HG03060 (cell line): ENCODE measurements around the gene EXOC6B.

Source experiments
- ATAC-seq: cut with Tn5 transposase; IDR thresholded peaks from one replicate; pipeline ENCODE4 v1.9.1; 2021; ENCODE audit warnings: low read depth, moderate number of reproducible peaks; ENCODE audit not compliant: unreplicated experiment

The EXOC6B gene

DNA sequence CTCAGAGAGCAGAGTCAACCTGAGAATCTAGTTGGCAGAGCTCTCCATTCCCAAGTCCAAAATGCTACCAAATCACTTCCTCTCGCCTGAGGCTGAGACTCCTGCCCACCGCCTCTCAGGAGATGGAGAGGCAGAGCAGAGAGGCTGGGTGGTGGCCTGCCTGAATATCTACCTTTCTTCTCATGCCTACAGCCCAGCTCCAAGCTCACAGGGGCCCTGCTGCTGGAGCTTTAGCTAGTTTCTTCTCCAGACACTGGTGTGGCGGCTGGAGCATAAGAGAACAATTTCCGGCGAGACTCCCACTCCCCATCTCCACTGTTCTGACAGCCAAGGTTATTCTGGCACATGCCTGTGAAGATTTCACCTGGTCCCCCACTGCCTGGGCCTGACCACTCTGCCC lies 670.1 kb downstream of the EXOC6B start:
- no peak for ATAC-seq

- no peak for ATAC-seq
Measured at GRCh38 chr2:72155151-72155550, 670.7 kb downstream of the EXOC6B start.

GRCh38 chr2:72154386-72154975 lies 671.4 kb downstream of the EXOC6B start:
- no peak for ATAC-seq

DNA sequence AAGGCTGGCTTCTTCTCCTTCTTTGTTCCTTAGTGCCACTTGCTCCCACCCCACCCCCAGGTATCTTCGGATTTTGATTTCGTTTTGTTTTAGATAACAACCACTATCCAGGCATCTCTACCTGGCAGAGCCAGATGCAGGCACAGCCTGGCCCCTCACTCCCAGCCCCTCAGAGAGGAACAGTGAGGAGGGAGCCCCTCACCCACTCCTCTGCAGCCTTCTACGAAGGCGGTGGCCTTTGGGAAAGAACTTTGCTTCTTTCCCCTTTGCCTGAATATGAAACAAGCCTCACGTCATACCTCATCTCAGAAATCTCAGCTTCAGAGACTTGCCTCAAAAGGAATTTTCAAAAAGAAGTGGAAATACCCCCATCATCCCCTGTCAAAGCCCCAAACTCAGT lies 671.9 kb downstream of the EXOC6B start:
- ATAC-seq, result no peak

DNA sequence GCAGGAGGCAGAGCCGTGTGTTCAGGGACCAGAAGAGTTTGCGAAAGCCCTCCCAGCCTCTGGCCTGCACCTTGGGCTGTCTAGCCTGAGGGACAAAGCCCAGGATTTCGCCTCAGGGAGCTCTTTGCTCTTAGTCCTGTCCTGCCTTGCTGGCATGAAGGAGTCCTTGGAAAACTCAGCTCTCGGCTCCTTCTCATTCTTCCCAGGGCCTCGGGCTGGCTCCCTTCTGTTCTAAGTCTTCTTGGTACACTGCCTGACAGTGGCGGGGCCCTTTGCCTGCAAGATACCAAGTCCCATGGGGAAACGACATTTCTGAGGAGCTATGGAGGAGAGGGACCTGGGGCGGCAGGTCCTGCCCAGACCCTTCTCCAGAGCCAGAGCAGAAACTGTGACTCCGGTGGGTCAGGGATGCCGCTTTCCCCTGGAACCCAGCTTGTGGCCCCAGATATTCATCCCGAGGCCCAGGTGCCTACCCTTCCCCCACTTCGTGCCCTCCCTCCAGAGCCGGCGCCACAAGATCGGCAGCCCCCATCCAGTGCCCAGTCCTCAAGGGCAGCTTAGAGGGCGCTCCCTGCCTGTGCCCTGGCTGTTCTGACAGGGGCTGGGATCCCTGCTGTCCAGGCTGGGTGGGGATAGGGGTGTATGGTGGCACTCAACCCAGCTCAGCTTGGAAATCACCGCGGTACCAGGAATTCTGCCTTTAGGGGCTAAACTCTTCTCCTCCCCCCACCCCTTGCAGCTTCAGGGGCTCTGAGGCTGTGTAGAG lies 672.6 kb downstream of the EXOC6B start:
- ATAC-seq, result no peak

- no peak for ATAC-seq
Measured at GRCh38 chr2:72150861-72151356, 674.9 kb downstream of the EXOC6B start.

- no peak for ATAC-seq
Measured at GRCh38 chr2:72150157-72150860, 675.5 kb downstream of the EXOC6B start.

DNA sequence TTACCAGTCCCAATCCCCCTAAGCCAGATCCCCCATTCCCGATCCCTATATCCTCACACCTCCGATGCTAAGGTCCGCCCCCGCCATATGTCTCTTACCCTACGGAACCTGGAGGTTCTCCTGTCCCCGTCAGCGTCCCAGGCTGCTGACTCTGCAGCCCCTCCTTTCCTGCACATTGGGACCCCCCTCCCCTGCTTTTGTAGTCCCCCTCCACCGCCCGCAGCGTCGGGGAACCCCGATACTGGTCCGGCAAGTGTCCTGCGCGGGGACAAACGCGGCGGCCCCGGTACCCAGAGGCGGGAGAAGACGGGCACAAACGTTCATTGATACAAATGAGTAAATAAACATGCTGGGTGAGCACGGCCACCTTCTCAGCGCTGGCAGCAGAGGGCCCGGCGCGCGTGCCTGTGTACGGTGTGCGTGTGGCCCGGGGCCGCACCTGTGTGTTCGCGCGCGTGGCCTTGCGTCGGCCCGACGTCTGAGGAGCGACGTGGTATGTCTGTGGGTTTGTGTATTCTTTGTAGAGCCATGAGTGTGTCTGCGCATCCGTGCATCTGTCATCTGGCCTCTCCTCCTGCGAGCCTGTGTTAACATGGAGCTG lies 676.2 kb downstream of the EXOC6B start:
- ATAC-seq, result no peak

- no peak for ATAC-seq
Measured at GRCh38 chr2:72148837-72149555, 676.8 kb downstream of the EXOC6B start.

DNA sequence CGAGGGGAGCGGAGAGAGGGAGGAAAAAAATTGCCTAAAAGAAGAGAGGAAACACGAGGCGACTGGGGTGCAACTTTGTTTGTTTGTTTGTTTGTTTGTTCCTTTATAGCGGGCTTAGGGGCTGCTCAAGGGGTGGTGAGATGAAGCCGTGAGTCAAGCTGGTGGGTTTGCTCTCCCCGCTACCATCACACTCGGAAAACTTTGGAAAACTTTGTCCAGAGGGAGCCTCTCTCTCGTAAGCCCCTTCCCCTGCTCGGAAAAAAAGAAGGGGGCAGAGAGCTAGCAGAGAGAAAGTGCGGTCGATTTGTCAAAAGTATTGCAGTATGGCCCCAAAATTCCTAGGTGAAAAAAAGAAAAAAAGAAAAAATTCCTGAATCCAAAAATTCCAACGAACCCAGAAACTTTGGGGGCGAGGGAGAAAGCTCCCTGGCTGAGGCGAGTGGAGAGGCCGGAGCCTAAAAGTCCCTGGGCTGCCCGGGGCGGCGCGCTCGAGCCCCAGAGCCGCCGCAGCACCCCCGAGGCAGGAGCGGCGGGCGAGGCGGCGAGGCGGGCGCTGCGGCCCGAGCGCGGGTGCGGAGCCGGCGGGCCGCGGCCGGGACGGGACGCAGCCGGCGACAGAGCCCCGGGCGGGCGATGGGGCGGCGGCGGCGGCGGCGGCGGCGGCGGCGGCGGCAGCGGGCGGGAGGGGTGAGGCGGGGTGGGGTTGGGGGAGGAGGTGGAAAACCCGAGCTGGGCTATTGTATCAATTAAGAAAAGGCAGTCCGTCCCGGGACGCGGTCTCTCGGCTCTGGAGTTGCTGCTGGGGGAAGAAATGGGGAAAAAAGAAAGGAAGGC lies 677.6 kb downstream of the EXOC6B start:
- ATAC-seq, result no peak

- no peak for ATAC-seq
Measured at GRCh38 chr2:72147303-72147971, 678.4 kb downstream of the EXOC6B start, which contains the start of gene CYP26B1. Gene CYP26B1 (minus strand): TSS chr2:72147862. CDS start chr2:72147834, 28 bp downstream.

- ATAC-seq, result no peak
Measured at GRCh38 chr2:72146347-72147302, 679.2 kb downstream of the EXOC6B start.

DNA sequence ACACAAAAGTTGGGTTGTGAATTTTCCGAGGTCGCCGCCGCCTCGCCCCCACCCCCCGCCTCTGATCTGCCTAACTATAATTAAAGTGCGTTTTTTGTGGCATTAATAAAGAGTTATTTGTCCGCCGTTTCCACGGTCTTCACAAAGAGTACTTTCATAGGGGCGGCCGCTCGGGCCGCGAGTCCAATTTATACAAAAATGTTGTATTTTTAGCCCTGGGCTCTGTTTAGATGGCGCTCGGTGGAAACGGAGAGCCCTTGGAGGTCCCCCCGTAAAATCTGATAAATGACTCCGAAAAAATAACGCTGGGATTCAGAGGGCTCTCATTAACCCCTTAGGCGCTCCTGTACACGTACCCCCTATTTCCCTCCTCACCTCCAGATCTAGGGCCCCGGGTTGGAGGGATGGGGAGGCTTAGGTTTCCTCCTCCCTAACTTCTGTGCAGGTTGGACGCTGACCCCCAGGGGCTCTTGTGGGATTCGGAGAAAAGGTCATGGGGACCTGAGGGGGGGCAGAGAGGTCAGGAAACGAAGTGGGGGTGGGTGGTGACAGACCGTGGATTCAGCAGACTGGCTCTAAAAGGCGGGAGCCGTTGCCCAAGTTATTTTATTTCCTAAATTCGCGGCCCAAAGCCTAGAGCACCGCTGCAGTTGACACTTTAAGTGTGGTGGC lies 680.0 kb downstream of the EXOC6B start:
- ATAC-seq, result no peak

DNA sequence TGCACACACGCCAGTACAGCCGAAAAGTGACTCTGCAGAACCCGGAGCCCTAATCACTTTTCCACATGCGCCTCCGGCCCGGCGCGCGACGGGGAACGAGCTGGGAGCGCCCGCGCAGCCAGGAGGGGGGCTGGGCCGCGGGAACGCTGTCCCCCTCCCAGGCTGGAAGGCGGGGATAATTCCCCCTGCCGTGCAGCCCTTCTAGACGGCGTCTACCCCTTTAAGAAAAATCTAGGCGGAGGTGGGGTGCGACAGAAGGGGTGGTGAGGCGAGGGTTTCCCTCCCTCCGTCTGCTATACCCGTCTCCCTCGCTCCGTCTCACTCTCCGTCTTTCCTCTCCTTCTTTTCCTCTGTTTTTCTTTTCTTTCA lies 680.6 kb downstream of the EXOC6B start:
- ATAC-seq, result no peak

DNA sequence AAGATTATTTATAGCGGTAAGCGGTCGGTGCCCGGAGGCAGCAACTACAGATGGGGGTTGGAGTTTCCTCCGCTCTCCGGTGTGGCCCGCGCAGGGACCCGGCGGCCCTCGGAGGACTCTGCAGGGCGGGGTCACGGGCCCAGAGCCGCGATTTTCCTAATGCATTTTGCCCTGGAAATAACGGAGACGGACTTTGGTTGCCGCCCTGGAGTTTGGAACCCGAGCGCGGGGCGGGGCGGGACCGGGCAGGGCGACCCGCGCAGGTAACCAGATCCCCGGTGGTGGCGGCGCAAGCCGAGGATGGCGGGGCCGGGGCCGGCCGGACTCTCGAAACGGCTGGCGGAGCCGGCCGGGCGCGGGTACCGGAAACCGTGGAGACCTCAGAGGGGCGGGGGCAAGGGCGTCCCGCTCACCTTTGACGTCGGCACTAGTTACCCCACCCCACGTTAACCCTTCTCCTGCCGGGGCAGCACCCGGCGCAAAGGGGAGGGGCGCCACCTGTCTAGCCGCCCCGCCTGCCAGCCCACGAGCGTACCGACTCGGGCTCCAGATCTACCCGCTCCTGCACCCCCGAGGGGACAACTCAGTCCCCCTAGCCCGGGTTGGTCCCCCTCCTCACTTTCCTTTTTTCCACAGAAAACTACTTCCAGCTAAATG lies 681.1 kb downstream of the EXOC6B start:
- ATAC-seq, result no peak

GRCh38 chr2:72144274-72144631 lies 681.6 kb downstream of the EXOC6B start:
- ATAC-seq, result no peak
